Measurements from ENCODE around the gene APRT.

GRCh38 chr16:88833086-88833485 is 21.4 kb upstream of the APRT start:
- TF ChIP-seq CTCF (IDR thresholded peaks at IDR 0.05; ENCODE audit: low read depth, low read length) = no peak
- no peak for TF ChIP-seq EZH2phosphoT487 (IDR thresholded peaks at IDR 0.05; ENCODE audit: low read depth)

Measured in OCI-LY3 (cell line).